ENCODE data around the gene EXO1.

DNA sequence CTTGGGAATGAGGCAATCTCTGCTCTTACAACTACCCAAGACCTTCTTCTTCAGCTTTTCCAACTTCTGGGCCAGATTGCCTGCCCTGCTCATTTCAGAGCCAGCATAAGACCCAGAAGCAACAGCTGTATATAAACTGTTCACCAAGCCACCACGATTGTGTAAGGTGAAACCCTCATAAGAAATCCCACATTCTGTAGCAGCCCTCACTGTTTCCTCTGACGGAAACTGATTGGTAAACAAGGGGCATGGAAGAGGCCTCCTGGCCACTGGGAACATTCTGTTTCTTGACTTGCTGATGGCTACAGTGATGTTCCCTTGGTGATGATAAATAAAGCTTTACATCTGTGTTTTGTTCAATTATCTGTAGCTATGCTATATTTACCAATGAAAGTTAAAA lies 39.7 kb upstream of the EXO1 start:
- TF ChIP-seq FOXA1 (IDR thresholded peaks at IDR 0.05) (no peak), ZNF384 (IDR thresholded peaks at IDR 0.05) (no peak)
